GM23248 (cell line): ENCODE measurements around the gene ZNF367.

Source experiments
- EZH2 ChIP-seq: fragments of 200-600 bp; sonication (generic); IDR thresholded peaks from 2 replicates; pipeline ENCODE4 v1.6.1; 2018; ENCODE audit warnings: antibody characterized with exemption, mild to moderate bottlenecking; ENCODE audit not compliant: insufficient read depth, poor library complexity, severe bottlenecking
- EZH2phosphoT487 ChIP-seq: fragments of 200-600 bp; sonication (generic); IDR thresholded peaks from 2 replicates; pipeline ENCODE4 v1.6.1; 2018; ENCODE audit warnings: antibody characterized with exemption, moderate library complexity, mild to moderate bottlenecking, low read depth; ENCODE audit not compliant: insufficient read depth

DNA sequence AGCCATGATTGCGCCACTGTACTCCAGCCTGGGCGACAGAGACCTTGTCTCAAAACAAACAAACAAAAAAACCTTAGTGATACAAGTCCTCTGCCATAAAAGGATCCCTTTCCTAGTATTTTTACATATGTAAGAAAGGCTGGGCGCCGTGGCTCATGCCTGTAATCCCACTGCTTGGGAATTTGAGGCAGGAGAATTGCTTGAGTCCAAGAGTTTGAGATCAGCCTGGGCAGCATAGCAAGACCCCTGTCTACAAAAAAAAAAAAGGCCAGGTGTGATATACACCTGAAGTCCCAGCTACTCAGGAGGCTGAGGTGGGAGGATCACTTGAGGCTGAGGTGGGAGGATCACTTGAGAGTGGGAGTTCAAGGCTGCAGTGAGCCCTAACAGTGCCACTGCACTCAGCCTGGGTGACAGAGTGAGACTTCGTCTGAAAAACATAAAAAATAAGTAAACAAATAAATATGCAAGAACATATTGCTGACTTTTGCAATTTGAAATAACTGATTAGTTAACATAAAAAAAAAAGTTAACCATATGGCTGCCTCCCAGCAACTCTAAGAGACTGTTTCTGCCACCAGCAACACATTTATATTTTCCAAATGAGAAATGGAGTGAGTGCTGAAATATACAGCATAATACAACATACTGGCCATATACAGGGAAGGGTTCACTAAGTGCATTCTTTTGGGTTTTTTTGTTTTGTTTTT is 6.9 kb downstream of the ZNF367 start:
- TF ChIP-seq EZH2 (no peak), EZH2phosphoT487 (no peak)
